K562 (cell line): ENCODE data around the gene SHC1. TPM values are rescaled to one million over a fixed set of nuclear protein-coding genes. Genes with fewer than 3 reads are reported as not detected.

Experiments
- BRCA1 ChIP-seq, 2 experiments: fragments of 450-650 bp in 1 of 2; sonication (generic) in 1 of 2; formaldehyde crosslinking in 1 of 2; IDR thresholded peaks; 2 replicates each; pipeline versions ENCODE4 v1.5.0 to v1.6.1; 2017 to 2020; ENCODE audit warnings: mild to moderate bottlenecking in 1 of 2, missing genetic modification reagents in 1 of 2
- CLOCK ChIP-seq: fragments of 250-450 bp; sonication (Bioruptor Pico); IDR thresholded peaks from 2 replicates; pipeline ENCODE4 v1.4.0; 2020; ENCODE audit warnings: mild to moderate bottlenecking, moderate library complexity, borderline replicate concordance
- CTCFL ChIP-seq: IDR thresholded peaks from 2 replicates; pipeline ENCODE4 v1.6.1; 2011; ENCODE audit warnings: borderline replicate concordance, low read depth, mild to moderate bottlenecking, moderate library complexity, low read length; ENCODE audit not compliant: insufficient read depth, poor library complexity, severe bottlenecking
- E2F4 ChIP-seq: sonication (generic); formaldehyde crosslinking; IDR thresholded peaks from 2 replicates; pipeline ENCODE4 v1.8.0; 2022; ENCODE audit warnings: mild to moderate bottlenecking, low read depth, missing genetic modification reagents
- GTF2A2 ChIP-seq: IDR thresholded peaks from 2 replicates; pipeline ENCODE4 v1.6.1; 2016; ENCODE audit warnings: mild to moderate bottlenecking, missing genetic modification characterization, missing compliant biosample characterization
- GTF2E2 ChIP-seq: fragments of 200-800 bp; sonication (Bioruptor generic); IDR thresholded peaks from 2 replicates; pipeline ENCODE4 v1.6.1; 2016; ENCODE audit warnings: missing genetic modification characterization, missing compliant biosample characterization
- ILK ChIP-seq: fragments of 450-650 bp; IDR thresholded peaks from 2 replicates; pipeline ENCODE4 v1.6.1; 2016; ENCODE audit warnings: missing genetic modification characterization, low read depth, mild to moderate bottlenecking, missing compliant biosample characterization, moderate library complexity, borderline replicate concordance
- IRF2 ChIP-seq: sonication (generic); formaldehyde crosslinking; IDR thresholded peaks from 2 replicates; pipeline ENCODE4 v1.8.1; 2022; ENCODE audit warnings: mild to moderate bottlenecking, missing genetic modification reagents
- MEF2A ChIP-seq: IDR thresholded peaks from 2 replicates; pipeline ENCODE4 v1.6.1; 2011; ENCODE audit warnings: low read depth, mild to moderate bottlenecking, low read length, moderate library complexity; ENCODE audit not compliant: control insufficient read depth
- PML ChIP-seq: IDR thresholded peaks from 2 replicates; pipeline ENCODE4 v1.6.1; 2012; ENCODE audit warnings: low read length, inconsistent platforms
- SREBF1 ChIP-seq: fragments of 150-350 bp; IDR thresholded peaks from 2 replicates; pipeline ENCODE4 v1.6.1; 2014; ENCODE audit warnings: antibody characterized with exemption, low read depth, low read length, borderline replicate concordance
- SRSF3 ChIP-seq: fragments of 200-400 bp; formaldehyde crosslinking; IDR thresholded peaks from 2 replicates; pipeline ENCODE4 v1.6.1; 2016; ENCODE audit warnings: mild to moderate bottlenecking, low read length, moderate library complexity; ENCODE audit not compliant: insufficient read depth
- TAF7 ChIP-seq: fragments of 450-650 bp; IDR thresholded peaks from 2 replicates; pipeline ENCODE4 v1.6.1; 2016; ENCODE audit warnings: missing genetic modification characterization, missing compliant biosample characterization
- ZNF644 ChIP-seq: fragments of 200-800 bp; sonication (Bioruptor generic); IDR thresholded peaks from 2 replicates; pipeline ENCODE4 v1.6.1; 2016; ENCODE audit warnings: low read depth, missing genetic modification characterization, missing compliant biosample characterization
- ZNF780A ChIP-seq: fragments of 250-450 bp; sonication (Bioruptor Pico); IDR thresholded peaks from 2 replicates; pipeline ENCODE4 v1.5.0; 2021; ENCODE audit warnings: mild to moderate bottlenecking
- ZSCAN29 ChIP-seq: fragments of 450-650 bp; IDR thresholded peaks from 2 replicates; pipeline ENCODE4 v1.6.1; 2017
- polyA plus RNA-seq, 8 experiments: library from polyadenylated mRNA; depleted of rRNA in 4 of 8; stranded (reverse) in 5 of 8; unstranded in 3 of 8; fragments of >200 nt; fragmentation: Nextera tagmentation in 2 of 8; fragmentation: Illumina TruSeq in 1 of 8; extraction: Ambion mirVana in 2 of 8; extraction: Trizol in 1 of 8; gene quantifications; 2 replicates each; pipeline versions ENCODE4 v1.2.1 to v1.2.3, GENCODE V29; 2011 to 2014; ENCODE audit warnings: inconsistent platforms in 1 of 8, missing spikeins in 1 of 8
- total RNA-seq, 7 experiments: library from RNA; depleted of rRNA in 6 of 7; stranded (reverse); fragments of >200 nt in 6 of 7; fragmentation: Illumina TruSeq in 2 of 7; extraction: Trizol in 2 of 7; gene quantifications; 2 replicates each; pipeline versions ENCODE4 v1.2.1 to v1.2.3, GENCODE V29; 2011 to 2021; ENCODE audit warnings: low replicate concordance in 1 of 7
- TF ChIP-seq, protein P1 (sequence below): fragments of 450-650 bp; IDR thresholded peaks from 2 replicates; pipeline ENCODE4 v1.6.1; 2016
- TF ChIP-seq, protein P2 (sequence below): fragments of 250-450 bp; sonication (Bioruptor Pico); IDR thresholded peaks from 2 replicates; pipeline ENCODE4 v1.5.0; 2022; ENCODE audit warnings: mild to moderate bottlenecking

Gene SHC1
- total and polyA plus RNA-seq, 9 of the 15 experiments (the other 6 are each of a cell fraction or from before 2014, with no cell fraction given) = 4.1 to 113 (median 51.9) TPM

DNA sequence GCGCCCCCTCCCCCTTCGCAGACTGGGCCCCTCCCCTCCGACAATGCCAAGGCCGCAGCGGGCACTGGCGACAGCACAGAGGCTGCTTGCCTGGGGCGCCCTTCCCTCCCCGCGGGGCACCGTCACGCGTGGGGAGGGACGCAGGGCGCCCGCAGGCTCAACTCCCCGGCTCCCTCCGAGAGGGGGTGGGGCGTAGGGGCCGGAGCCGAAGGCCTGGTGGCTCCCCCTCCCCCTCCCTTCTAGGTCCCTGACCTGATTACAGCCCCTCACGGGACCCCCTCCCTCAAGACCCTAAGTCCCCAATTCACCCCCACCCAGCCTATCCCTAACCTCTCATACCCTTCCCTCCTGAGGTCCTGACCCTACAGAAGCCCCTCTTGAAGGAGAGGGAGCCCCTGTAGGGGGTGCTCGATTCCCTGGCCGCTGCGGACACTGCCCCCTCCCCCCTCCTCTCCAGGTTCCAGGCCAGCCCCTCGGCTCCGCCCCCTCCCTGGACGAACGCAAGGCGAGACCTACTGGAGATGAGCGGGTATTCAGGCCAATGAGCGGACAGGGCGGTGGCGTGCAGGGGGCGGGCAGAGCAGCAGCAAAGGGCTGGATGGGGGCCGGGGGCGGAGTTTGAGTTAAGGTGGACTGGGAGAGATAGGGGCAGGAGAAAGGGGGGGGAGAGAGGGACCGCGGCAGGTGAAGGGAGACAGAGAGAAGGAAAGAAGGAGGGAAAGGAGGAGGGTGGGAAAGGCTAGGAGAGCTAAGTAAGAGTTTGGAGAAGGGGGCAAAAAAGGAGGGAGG lies 31.3 kb upstream of the SHC1 start (continued):
- TF ChIP-seq ILK (tag) (no peak), PML (no peak), CTCFL (peak; percentile 93), SRSF3 (no peak), ZSCAN29 (no peak), ZNF780A (CRISPR knock-in tag) (no peak), MEF2A (no peak), TAF7 (tag) (peak; percentile 12), CLOCK (CRISPR knock-in tag) (no peak), BRCA1 (IDR thresholded peaks at IDR 0.05) (no peak), BRCA1 (CRISPR knock-in tag; IDR thresholded peaks at IDR 0.05) (no peak), E2F4 (CRISPR knock-in tag) (no peak), SREBF1 (no peak), IRF2 (no peak), GTF2E2 (tag) (no peak), ZNF644 (no peak), GTF2A2 (tag) (no peak)
- TF ChIP-seq, protein P1, sequence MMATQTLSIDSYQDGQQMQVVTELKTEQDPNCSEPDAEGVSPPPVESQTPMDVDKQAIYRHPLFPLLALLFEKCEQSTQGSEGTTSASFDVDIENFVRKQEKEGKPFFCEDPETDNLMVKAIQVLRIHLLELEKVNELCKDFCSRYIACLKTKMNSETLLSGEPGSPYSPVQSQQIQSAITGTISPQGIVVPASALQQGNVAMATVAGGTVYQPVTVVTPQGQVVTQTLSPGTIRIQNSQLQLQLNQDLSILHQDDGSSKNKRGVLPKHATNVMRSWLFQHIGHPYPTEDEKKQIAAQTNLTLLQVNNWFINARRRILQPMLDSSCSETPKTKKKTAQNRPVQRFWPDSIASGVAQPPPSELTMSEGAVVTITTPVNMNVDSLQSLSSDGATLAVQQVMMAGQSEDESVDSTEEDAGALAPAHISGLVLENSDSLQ = peak; percentile 99
- TF ChIP-seq, protein P2, sequence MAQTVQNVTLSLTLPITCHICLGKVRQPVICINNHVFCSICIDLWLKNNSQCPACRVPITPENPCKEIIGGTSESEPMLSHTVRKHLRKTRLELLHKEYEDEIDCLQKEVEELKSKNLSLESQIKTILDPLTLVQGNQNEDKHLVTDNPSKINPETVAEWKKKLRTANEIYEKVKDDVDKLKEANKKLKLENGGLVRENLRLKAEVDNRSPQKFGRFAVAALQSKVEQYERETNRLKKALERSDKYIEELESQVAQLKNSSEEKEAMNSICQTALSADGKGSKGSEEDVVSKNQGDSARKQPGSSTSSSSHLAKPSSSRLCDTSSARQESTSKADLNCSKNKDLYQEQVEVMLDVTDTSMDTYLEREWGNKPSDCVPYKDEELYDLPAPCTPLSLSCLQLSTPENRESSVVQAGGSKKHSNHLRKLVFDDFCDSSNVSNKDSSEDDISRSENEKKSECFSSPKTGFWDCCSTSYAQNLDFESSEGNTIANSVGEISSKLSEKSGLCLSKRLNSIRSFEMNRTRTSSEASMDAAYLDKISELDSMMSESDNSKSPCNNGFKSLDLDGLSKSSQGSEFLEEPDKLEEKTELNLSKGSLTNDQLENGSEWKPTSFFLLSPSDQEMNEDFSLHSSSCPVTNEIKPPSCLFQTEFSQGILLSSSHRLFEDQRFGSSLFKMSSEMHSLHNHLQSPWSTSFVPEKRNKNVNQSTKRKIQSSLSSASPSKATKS (CRISPR knock-in tag) = no peak
